K562 (cell line): ENCODE measurements around the gene PALLD. TPM values are rescaled to one million over a fixed set of nuclear protein-coding genes. Genes with fewer than 3 reads are reported as not detected.

Experiments
- ATAC-seq: fragments of 200-7000 bp; cut with Tn5 transposase; 3 replicates; pipeline ENCODE4 v1.9.1; 2020; ENCODE audit warnings: moderate library complexity
- BruUV-seq: library from RNA; stranded (reverse); fragments of 400-500 nt; replicated peaks from 2 replicates; lab custom pipeline; 2021; lab: Mats Ljungman, UMichigan
- CTCF ChIA-PET: fragments of 300-600 bp; formaldehyde crosslinking; extraction: SDS; loops from one replicate; lab custom pipeline; 2021; ENCODE audit warnings: low intra/inter-chr PET ratio; lab: Yijun Ruan, JAX
- POLR2A ChIA-PET: fragments of 300-600, 350-650 bp; sonication (Branson Sonifier 250); formaldehyde crosslinking; extraction: SDS; loops from one replicate; lab custom pipeline; 2021; ENCODE audit warnings: antibody characterized with exemption, inconsistent platforms; lab: Yijun Ruan, JAX
- DNase-seq, 4 experiments: peaks; one replicate each; pipeline versions ENCODE4 v3.0.0 to v3.0.0-alpha.2; 2011 to 2018; ENCODE audit warnings: low spot score in 3 of 4, mixed read lengths in 3 of 4; ENCODE audit errors: extremely low read depth in 1 of 4
- FAIRE-seq: peaks from 2 replicates; lab custom pipeline; 2011; peaks lifted over from hg19 to GRCh38; lab: Jason Lieb, UNC
- H2AFZ ChIP-seq: 2 replicates; pipeline ENCODE4 v1.6.0; 2011; ENCODE audit warnings: low read depth, low read length, control low read depth, inconsistent platforms
- H3K27ac ChIP-seq: fragments of 200-600 bp; 3 replicates; pipeline ENCODE4 v1.8.0; 2011; ENCODE audit warnings: low read depth, mild to moderate bottlenecking, control low read depth, inconsistent platforms, low read length, moderate library complexity, mixed read lengths; ENCODE audit errors: extremely low read depth
- H3K27me3 ChIP-seq, 2 experiments: fragments of 300-600 bp in 1 of 2; 2 replicates in 1 of 2; 3 replicates in 1 of 2; pipeline versions ENCODE4 v1.6.0 to v1.8.0; 2011; ENCODE audit warnings: inconsistent platforms in 2 of 2, low read length in 2 of 2, mild to moderate bottlenecking in 1 of 2, mixed read lengths in 1 of 2, moderate library complexity in 1 of 2; ENCODE audit not compliant: control insufficient read depth in 2 of 2, insufficient read depth in 2 of 2
- H3K36me3 ChIP-seq: fragments of 300-600 bp; 3 replicates; pipeline ENCODE4 v1.8.0; 2011; ENCODE audit warnings: mild to moderate bottlenecking, low read length, inconsistent platforms; ENCODE audit not compliant: control insufficient read depth, insufficient read depth
- H3K4me1 ChIP-seq, 2 experiments: fragments of 200-600 bp in 1 of 2; replicated peaks in 1 of 2; 2 replicates in 1 of 2; 3 replicates in 1 of 2; pipeline versions ENCODE4 v1.5.1 to v1.8.0; 2011; ENCODE audit warnings: inconsistent platforms in 2 of 2, low read length in 2 of 2, mild to moderate bottlenecking in 1 of 2, mixed read lengths in 1 of 2, moderate library complexity in 1 of 2; ENCODE audit not compliant: control insufficient read depth in 2 of 2, insufficient read depth in 2 of 2
- H3K4me2 ChIP-seq: 2 replicates; pipeline ENCODE4 v1.6.1; 2011; ENCODE audit warnings: low read length, control low read depth, inconsistent platforms, mixed read lengths; ENCODE audit not compliant: insufficient read depth
- H3K4me3 ChIP-seq: fragments of 200-600 bp; sonication (generic), shearing (Covaris generic); 2 replicates; pipeline ENCODE4 v1.5.1; 2016; ENCODE audit warnings: control low read depth, inconsistent platforms
- H3K79me2 ChIP-seq: fragments of 200-600 bp; 3 replicates; pipeline ENCODE4 v1.8.0; 2011; ENCODE audit warnings: low read length, inconsistent platforms; ENCODE audit not compliant: control insufficient read depth, insufficient read depth
- H3K9ac ChIP-seq, 2 experiments: 2 replicates each; pipeline versions ENCODE4 v1.6.0 to v1.6.1; 2011; ENCODE audit warnings: low read depth in 2 of 2, low read length in 2 of 2, control low read depth in 1 of 2, inconsistent platforms in 1 of 2, mild to moderate bottlenecking in 1 of 2, mixed read lengths in 1 of 2; ENCODE audit not compliant: insufficient read depth in 1 of 2
- H3K9me1 ChIP-seq: one replicate; pipeline ENCODE4 v1.6.0; 2011; ENCODE audit warnings: inconsistent platforms, mild to moderate bottlenecking, low read length, moderate library complexity; ENCODE audit not compliant: control insufficient read depth, insufficient read depth
- H3K9me3 ChIP-seq: replicated peaks from 2 replicates; pipeline ENCODE4 v1.5.1; 2011; ENCODE audit warnings: low read depth, low read length, inconsistent platforms; ENCODE audit not compliant: control insufficient read depth, insufficient read depth
- H4K20me1 ChIP-seq: replicated peaks from 2 replicates; pipeline ENCODE4 v1.6.1; 2011; ENCODE audit warnings: low read length, inconsistent platforms, mixed read lengths; ENCODE audit not compliant: control insufficient read depth, insufficient read depth
- BACH1 ChIP-seq: fragments of 200-800 bp; sonication (Bioruptor generic); IDR thresholded peaks from 2 replicates; pipeline ENCODE4 v1.6.1; 2016; ENCODE audit warnings: missing genetic modification characterization, missing compliant biosample characterization
- BCLAF1 ChIP-seq, 2 experiments: fragments of 450-650 bp in 1 of 2; IDR thresholded peaks; 2 replicates each; pipeline ENCODE4 v1.6.1; 2011 to 2017; ENCODE audit warnings: low read depth in 2 of 2, antibody characterized with exemption in 1 of 2, borderline replicate concordance in 1 of 2, low read length in 1 of 2, mild to moderate bottlenecking in 1 of 2, mixed read lengths in 1 of 2; ENCODE audit not compliant: control insufficient read depth in 1 of 2
- DMBX1 ChIP-seq: fragments of 250-450 bp; sonication (Bioruptor Pico); IDR thresholded peaks from 2 replicates; pipeline ENCODE4 v1.8.0; 2022; ENCODE audit warnings: inconsistent platforms, mild to moderate bottlenecking, moderate library complexity, borderline replicate concordance
- ESRRA ChIP-seq: fragments of 450-650 bp; IDR thresholded peaks from 2 replicates; pipeline ENCODE4 v1.6.1; 2014; ENCODE audit warnings: low read depth, mild to moderate bottlenecking, moderate library complexity, borderline replicate concordance
- ETS1 ChIP-seq: conservative IDR thresholded peaks from 2 replicates; pipeline ENCODE4 v1.6.1; 2011; ENCODE audit warnings: low read depth, mild to moderate bottlenecking, low read length; ENCODE audit not compliant: control insufficient read depth
- KAT7 ChIP-seq: sonication (generic); formaldehyde crosslinking; IDR thresholded peaks from 2 replicates; pipeline ENCODE4 v1.8.0; 2022; ENCODE audit warnings: missing genetic modification reagents, mild to moderate bottlenecking, borderline replicate concordance
- NFATC3 ChIP-seq: fragments of 450-650 bp; IDR thresholded peaks from 2 replicates; pipeline ENCODE4 v1.6.1; 2017; ENCODE audit warnings: mild to moderate bottlenecking
- PTBP1 ChIP-seq: fragments of 200-400 bp; formaldehyde crosslinking; IDR thresholded peaks from 2 replicates; pipeline ENCODE4 v1.6.1; 2017; ENCODE audit warnings: low read depth, low read length
- RFX5 ChIP-seq: IDR thresholded peaks from 2 replicates; pipeline ENCODE4 v1.6.1; 2011; ENCODE audit warnings: low read depth, mild to moderate bottlenecking, improper control_type of control experiment, low read length
- SFPQ ChIP-seq: fragments of 200-400 bp; formaldehyde crosslinking; IDR thresholded peaks from 2 replicates; pipeline ENCODE4 v1.6.1; 2017; ENCODE audit warnings: mild to moderate bottlenecking, low read depth, low read length, moderate library complexity
- YBX1 ChIP-seq: fragments of 450-650 bp; IDR thresholded peaks from 2 replicates; pipeline ENCODE4 v1.7.1; 2016; ENCODE audit warnings: mild to moderate bottlenecking
- ZBTB2 ChIP-seq: fragments of 450-650 bp; IDR thresholded peaks from 2 replicates; pipeline ENCODE4 v1.6.1; 2016; ENCODE audit warnings: antibody characterized with exemption
- WGBS: fragments of 100-300 bp; shearing (Covaris generic); methylation state at CpG from one replicate; pipeline ENCODE4 v1.1.6; 2016; ENCODE audit warnings: low coverage, mixed read lengths; ENCODE audit not compliant: insufficient coverage; ENCODE audit errors: missing lambda C conversion rate; 5-methylcytosine and 5-hydroxymethylcytosine counted together
- in situ Hi-C: fragments of 300-500 bp; cut with MboI; formaldehyde crosslinking; loops from 4 replicates; pipeline ENCODE4 v1.15.0; 2018; ENCODE audit warnings: inconsistent platforms, mixed read lengths
- intact Hi-C: fragments of 100-400 bp; cut with micrococcal nuclease; formaldehyde crosslinking; loops from 2 replicates; pipeline ENCODE4 v1.14.2; 2022
- polyA plus RNA-seq, 8 experiments: library from polyadenylated mRNA; depleted of rRNA in 4 of 8; stranded (reverse) in 5 of 8; unstranded in 3 of 8; fragments of >200 nt; fragmentation: Nextera tagmentation in 2 of 8; fragmentation: Illumina TruSeq in 1 of 8; extraction: Ambion mirVana in 2 of 8; extraction: Trizol in 1 of 8; gene quantifications; 2 replicates each; pipeline versions ENCODE4 v1.2.1 to v1.2.3, GENCODE V29; 2011 to 2014; ENCODE audit warnings: inconsistent platforms in 1 of 8, missing spikeins in 1 of 8
- total RNA-seq, 7 experiments: library from RNA; depleted of rRNA in 6 of 7; stranded (reverse); fragments of >200 nt in 6 of 7; fragmentation: Illumina TruSeq in 2 of 7; extraction: Trizol in 2 of 7; gene quantifications; 2 replicates each; pipeline versions ENCODE4 v1.2.1 to v1.2.3, GENCODE V29; 2011 to 2021; ENCODE audit warnings: low replicate concordance in 1 of 7

Gene PALLD
- total and polyA plus RNA-seq, 9 of the 15 experiments (the other 6 are each of a cell fraction or from before 2014, with no cell fraction given): 0.01 to 0.35 (median 0.06) TPM; not detected in 3

- TF ChIP-seq ETS1: no peak
These were observed 136.6 kb downstream of the PALLD start (continued) for GRCh38 chr4:168633496-168633895.

GRCh38 chr4:168634276-168634802 is 137.5 kb downstream of the PALLD start:
- WGBS: under 1% methylated on average over 11 of the region's 11 CpGs
- in situ Hi-C loops: no loop called here
- Histone ChIP-seq H3K36me3 (no peaks in the 10 kb centered on the region), H3K4me2 (no peak overlapping the region), H3K27me3 (peaks cover 5 to 7% of the 10 kb centered on the region in 2 experiments; a peak in 3 of 5 replicates), H3K4me1 (peaks cover 0 to 5% of the 10 kb centered on the region in 2 experiments; a peak in 1 of 5 replicates), H3K9me3 (no peaks in the 10 kb centered on the region), H3K79me2 (no peaks in the 10 kb centered on the region), H2AFZ (no peak overlapping the region), H3K27ac (no peak overlapping the region), H3K9me1 (no peaks in the 10 kb centered on the region), H3K4me3 (no peak overlapping the region), H4K20me1 (no peaks in the 10 kb centered on the region), H3K9ac (no peak overlapping the region)
- ATAC-seq (no peak), FAIRE-seq (no peak), DNase-seq (no peak)
- ChIA-PET POLR2A (no interaction called here), CTCF (no interaction called here)
- intact Hi-C loops: no loop called here
- no TSS peak for BruUV-seq
- TF ChIP-seq ESRRA: no peak
- TF ChIP-seq NFATC3: no peak
- no peak for TF ChIP-seq SFPQ
- no peak for TF ChIP-seq BCLAF1 (IDR thresholded peaks at IDR 0.05; ENCODE audit: borderline replicate concordance in 1 of 2, control insufficient read depth in 1 of 2, low read depth in 2 of 2, low read length in 1 of 2)
- TF ChIP-seq BACH1 (tag): no peak
- no peak for TF ChIP-seq YBX1
- no peak for TF ChIP-seq DMBX1 (CRISPR knock-in tag)
- no peak for TF ChIP-seq PTBP1
- TF ChIP-seq RFX5: no peak
- TF ChIP-seq KAT7: no peak
- no peak for TF ChIP-seq ZBTB2
